HG03280 (cell line): ENCODE results near the gene TEX13B.

Experiments used
- ATAC-seq: cut with Tn5 transposase; IDR thresholded peaks from one replicate; pipeline ENCODE4 v1.9.1; 2021; ENCODE audit warnings: mild to moderate bottlenecking, moderate library complexity; ENCODE audit not compliant: unreplicated experiment

TEX13B gene

GRCh38 chrX:107940095-107940494, 42.1 kb downstream of the TEX13B start:
- no peak for ATAC-seq

- no peak for ATAC-seq
These were observed 45.8 kb downstream of the TEX13B start for GRCh38 chrX:107936434-107936730.

- no peak for ATAC-seq
These were observed 46.3 kb downstream of the TEX13B start for GRCh38 chrX:107935664-107936433.

GRCh38 chrX:107935200-107935599, 47.0 kb downstream of the TEX13B start:
- ATAC-seq: no peak

- no peak for ATAC-seq
These were observed 47.9 kb downstream of the TEX13B start for GRCh38 chrX:107934262-107934661.
